Epithelial cell of prostate (primary cell): ENCODE measurements around the gene COX20.
"Not testable (repeated sequence)": the region's sequence is repeated elsewhere in the genome, so short reads cannot be mapped to it uniquely, and the experiment has no call there.

Source experiments
- DNase-seq: peaks from one replicate; pipeline ENCODE4 v3.0.0-alpha.2; 2011; ENCODE audit warnings: low read depth, low spot score
- H3K27ac ChIP-seq: fragments of 450-650 bp; 2 replicates; pipeline ENCODE4 v1.5.1; 2017; ENCODE audit warnings: mild to moderate bottlenecking

Gene COX20

DNA sequence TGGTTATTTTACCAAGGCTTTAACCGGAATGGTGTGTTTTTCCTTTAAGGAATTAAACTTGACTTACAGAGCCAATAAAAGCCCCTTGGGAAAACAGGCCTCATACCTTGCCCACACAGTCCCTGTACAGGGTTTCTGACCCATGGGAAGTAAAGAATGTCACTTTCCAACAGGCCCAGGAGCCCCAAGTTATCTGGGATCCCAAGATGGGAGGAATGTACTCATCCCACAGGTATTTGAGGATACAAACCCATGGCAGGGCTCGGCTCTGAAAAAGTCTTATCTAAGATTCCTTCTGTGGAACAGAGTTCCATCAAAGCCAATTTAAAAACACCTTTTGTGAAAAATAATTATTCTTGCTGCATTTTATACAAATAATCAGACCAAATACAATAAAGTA is 15.3 kb upstream of the COX20 start:
- DNase-seq: no peak
- H3K27ac ChIP-seq: no peak overlapping the region

DNA sequence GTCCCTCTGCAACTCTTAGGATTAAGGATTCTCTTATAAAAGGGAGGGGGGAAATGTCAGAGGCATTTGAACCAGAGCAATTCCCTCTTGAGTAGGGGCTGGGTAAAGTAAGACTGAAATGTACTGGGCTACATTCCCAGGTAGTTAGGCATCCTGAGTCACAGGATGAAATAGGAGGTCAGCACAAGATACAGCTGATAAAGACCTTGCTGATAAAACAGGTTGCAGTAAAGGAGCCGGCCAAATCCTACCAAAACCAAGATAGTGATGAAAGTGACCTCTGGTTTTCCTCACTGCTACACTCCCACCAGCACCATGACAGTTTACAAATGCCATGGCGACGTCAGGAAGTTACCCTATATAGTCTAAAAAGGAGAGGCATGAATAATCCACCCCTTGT is 14.3 kb upstream of the COX20 start:
- no peak for DNase-seq
- no peak overlapping the region for H3K27ac ChIP-seq

DNA sequence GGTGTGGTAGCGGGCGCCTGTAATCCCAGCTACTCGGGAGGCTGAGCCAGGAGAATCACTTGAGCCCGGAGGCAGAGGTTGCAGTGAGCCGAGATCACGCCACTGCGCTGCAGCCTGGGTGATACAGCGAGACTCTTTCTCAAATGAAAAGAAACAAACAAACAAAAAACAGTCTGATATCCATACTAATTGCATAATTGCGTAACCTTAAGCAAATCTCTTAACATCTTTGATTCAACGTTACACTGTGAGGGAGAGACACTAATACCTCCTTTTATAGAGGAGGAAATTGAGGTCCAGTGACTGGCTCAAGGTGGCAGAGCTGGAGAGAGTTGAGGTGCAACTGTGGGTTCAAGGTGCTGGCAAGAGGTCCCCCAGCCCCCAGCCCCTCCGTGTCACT is 12.6 kb upstream of the COX20 start:
- no peak for DNase-seq
- no peak overlapping the region for H3K27ac ChIP-seq

GRCh38 chr1:244826712-244827111 is 8.7 kb upstream of the COX20 start:
- no peak for DNase-seq
- no peak overlapping the region for H3K27ac ChIP-seq

DNA sequence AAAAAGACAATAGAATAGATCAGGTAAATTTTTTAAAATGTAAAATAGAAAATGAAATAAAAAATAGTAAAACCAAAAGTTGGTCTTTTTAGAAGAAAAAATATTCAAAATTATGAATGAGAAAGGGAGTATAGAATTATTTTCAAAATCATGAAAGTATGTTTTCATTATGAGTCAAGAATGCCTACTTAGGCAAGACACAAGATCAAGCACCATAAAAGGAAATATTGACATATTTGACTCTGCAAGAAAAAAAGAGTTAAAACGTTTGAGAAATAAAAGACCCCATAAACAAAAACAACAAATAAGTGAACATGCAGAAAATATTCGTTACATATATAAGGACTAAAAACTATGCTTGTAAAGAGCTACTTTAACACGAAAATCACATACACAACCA is 4.8 kb upstream of the COX20 start:
- DNase-seq: no peak
- H3K27ac ChIP-seq: no peak overlapping the region

- peak overlapping the region; percentile 99 for H3K27ac ChIP-seq
These were observed 2.2 kb upstream of the COX20 start for GRCh38 chr1:244833260-244833659.

DNA sequence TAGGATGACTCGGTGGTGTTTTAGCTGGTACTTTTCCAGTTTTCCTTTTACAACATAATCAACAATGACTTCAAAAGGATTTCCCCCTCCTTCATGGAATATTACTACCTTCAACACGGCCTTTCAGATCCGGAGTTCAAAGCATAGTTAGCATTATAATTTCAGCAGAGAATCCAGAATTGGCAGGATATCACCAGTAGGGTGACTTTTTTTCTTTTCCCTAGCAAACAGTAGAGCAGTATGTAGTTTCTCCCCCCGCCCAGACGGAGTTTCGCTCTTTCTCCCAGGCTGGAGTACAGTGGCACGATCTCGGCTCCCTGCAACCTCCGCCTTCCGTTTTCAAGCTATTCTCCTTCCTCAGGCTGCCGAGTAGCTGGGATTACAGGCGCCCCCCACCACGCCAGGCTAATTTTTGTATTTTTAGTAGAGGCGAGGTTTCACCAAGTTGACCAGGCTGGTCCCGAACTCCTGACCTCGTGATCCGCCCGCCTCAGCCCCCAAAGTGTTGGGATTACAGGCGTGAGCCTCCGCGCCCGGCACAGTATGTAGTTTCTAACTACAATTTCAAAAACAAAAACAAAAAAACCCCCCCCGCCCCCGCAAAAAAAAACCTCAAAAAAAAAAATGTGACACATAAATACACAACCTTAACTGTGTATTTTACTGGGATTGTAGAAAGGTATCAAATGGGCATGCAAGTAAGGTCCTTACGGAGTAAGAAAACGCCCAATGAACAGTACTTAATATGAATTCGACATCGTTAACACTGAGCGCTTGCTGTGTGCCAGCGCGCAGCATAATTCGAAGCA is 1.5 kb upstream of the COX20 start:
- peak; percentile 41 for DNase-seq
- H3K27ac ChIP-seq: peak overlapping the region; percentile 99

More at GRCh38 chr1:244833260-244833659, 2.2 kb upstream of the COX20 start:
- not testable (repeated sequence) for DNase-seq

DNA sequence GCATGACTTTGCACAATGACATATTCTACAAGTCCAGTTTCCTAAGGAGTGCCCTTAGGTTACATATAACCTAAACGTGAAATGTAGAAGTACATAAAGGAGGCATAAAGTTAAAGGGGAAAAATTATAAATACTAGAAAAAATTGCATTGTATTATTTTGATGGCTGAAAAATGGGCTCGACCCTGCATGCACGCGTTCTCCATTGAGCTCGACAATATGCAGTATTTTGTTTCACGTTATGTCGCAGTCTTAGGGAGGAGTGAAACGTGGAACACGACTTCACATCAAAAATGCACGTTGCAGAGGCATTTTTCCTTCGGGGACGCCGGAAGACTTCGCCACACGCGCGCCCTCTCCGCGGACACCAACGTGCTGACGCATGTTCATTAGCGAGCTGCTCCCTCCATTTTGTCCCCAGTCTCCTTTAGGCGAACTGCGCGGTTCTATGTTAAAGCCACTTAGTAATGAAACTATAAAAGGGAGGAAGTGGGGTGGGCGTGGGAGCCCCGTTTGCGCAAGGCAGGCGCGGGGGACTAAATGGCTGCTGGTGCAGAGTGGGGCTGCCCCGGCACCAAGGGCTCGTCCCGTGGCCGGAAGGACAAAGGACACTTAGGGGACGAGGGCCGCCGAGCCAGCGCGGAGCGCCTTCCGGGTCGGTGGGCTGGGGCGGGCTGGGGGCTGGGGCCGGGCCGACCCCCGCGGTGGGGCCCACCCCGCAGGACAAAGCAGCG is 749 bp upstream of the COX20 start:
- peak; percentile 39 for DNase-seq
- peak overlapping the region; percentile 99 for H3K27ac ChIP-seq

DNA sequence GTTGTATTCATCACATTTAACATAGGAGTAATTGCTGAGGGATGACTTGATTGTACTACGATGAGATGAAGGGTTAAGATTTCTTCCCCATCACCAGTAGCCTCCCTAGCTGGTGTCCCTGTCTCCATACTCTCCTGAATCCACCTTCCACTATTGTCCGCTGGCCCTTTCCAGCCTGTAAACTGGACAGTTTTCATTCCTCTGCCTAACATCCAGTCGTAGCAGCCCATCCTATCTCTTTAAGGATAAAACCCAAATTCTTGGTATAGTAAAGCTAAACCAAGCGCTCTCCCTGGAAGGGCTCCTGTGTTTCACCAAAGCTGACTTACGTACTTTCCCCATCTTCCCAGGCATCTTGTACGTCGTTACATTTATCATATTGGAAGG is 670 bp downstream of the COX20 start:
- DNase-seq: no peak
- H3K27ac ChIP-seq: peak overlapping the region; percentile 99

DNA sequence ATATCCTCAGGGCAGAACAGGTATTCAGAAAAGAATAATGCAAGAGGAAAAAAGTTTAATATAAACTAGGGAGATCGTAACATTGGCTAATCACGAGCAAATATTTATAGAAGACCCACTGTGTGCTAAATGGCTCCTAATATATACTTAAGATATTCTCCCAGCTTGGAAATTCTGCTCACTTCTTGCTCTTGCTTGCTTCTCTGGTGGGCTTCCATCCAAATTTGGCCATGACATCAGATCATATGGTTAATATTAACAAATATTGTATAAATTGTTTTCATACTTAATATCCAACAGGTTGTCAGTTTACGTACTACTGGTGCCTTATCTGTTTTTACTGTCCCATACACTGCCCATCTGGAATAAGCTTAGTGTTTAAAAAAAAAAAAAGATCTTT is 1.1 kb downstream of the COX20 start:
- H3K27ac ChIP-seq: peak overlapping the region; percentile 99

GRCh38 chr1:244837597-244838258 is 2.3 kb downstream of the COX20 start:
- DNase-seq: no peak
- peak overlapping the region; percentile 99 for H3K27ac ChIP-seq

More for the DNA sequence above, 1.1 kb downstream of the COX20 start:
- no peak for DNase-seq

DNA sequence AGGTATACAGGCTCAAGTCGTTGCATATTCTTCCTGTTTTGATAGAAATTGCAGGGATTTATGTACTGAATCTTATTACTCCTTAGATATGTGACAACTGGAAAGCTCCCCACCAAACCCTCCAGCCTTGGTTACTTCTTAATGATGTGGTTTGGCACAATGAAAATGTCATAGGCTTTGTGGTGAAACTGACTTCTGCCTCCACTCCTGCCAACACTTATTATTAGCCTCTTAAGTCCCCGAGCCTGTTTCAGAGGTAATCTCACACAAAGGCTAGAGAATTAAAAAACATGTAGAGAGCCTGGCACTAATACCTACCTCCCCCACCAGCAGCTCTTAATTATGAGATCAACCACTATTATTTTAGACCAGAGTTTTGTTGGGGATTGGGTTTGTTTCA is 4.2 kb downstream of the COX20 start:
- no peak for DNase-seq
- peak overlapping the region; percentile 53 for H3K27ac ChIP-seq

- DNase-seq: no peak
- H3K27ac ChIP-seq: peak overlapping the region; percentile 53
These were observed 4.8 kb downstream of the COX20 start for GRCh38 chr1:244840219-244840794.

DNA sequence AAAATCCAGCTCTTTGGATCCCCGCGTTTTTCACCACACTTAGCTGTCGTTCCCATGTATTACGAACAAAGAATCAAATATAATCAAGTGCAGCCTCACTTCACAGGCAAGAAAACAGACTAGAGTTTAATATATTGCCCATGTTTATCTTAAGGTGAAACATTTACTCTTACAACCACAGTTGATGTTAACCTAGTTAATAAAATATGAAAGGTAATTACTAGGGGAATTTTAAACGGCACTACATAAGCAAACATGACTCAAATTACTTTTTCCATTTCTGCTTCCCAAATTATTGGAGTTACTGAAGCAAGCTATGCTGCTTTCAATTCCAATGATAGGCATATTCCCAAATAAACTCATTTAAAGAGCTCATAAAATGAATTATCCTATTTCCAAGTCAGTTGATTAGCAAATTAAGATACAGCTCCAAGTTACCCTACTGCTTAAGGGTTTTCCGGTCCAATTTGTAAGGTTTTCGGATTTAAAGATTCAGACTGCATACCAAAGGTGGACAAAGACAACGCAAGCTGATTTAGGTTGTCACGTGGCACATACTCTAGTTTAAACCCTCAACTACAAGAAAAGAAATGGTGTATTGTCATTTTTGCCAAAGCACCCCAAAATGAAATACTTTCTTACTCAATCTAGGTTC is 5.9 kb downstream of the COX20 start:
- DNase-seq: no peak
- H3K27ac ChIP-seq: peak overlapping the region; percentile 53

- H3K27ac ChIP-seq: peak overlapping the region; percentile 53
- no peak for DNase-seq
These were observed 7.9 kb downstream of the COX20 start for GRCh38 chr1:244843148-244843978.

DNA sequence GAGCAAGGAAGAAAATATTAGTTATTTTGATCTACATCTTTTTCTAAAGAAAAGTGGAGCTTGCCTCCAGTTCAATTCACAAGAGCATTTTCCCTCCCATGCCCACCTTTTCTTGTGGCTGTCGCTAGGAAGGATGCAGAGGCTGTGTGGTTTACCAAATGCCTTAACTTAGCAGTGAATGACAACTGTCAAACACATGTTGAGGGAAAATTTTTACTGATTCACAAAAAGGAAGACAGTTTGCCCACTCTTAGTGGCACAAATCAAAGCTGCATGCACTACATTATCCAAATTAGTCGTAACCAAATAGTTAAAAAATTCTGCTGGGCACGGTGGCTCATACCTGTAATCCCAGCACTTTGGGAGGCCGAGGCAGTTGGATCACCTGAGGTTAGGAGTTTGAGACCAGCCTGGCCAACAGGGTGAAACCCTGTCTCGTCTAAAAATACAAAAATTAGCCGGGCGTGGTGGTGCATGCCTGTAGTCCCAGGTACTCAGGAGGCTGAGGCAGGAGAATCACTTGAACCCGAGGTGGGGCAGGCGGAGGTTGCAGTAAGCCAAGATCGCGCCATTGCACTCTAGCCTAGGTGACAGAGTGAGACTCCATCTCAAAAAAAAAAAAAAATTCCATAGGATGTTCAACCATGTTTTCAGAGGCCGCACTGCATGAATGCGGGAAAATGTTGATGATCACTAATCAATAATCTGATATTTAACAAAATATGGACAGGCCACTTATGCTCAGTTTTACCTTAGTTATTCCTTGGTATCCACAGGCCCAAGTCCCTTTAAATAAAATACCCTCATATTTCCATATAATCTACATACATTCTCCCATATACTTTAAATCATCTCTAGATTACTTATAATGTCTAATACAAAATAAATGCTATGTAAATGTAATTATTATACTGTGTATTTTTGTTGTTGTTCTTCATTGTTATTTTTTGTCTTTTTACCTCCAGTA is 9.0 kb downstream of the COX20 start:
- H3K27ac ChIP-seq: peak overlapping the region; percentile 53
- no peak for DNase-seq

GRCh38 chr1:244846653-244847052 is 11.2 kb downstream of the COX20 start:
- H3K27ac ChIP-seq: no peak overlapping the region
- no peak for DNase-seq

GRCh38 chr1:244849189-244849866 is 13.9 kb downstream of the COX20 start:
- no peak overlapping the region for H3K27ac ChIP-seq
- no peak for DNase-seq
